ENCODE measurements around the gene ATP6V1G1.

ATP6V1G1 gene

DNA sequence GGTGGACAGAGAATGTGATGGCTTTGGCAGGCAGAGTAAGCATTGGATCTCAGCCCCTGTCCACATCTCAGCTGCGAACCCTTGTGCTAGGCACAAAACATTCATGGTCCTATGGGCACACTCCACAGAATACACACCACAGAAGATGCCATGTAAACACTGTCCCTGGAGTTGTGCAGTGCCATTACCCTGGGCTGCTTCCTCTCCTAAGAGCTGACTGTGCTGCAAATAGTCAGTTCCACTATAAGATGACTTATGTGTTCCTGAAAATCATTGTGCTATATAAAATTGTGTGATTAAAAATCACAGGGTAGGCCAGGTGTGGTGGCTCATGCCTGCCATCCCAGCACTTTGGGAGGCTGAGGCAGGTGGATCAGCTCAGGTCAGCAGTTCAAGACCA lies 31.9 kb upstream of the ATP6V1G1 start:
- H3K9ac ChIP-seq (ENCODE audit: low read depth in 1 of 2, low read length in 2 of 2) = no peak overlapping the region
- no peaks in the 10 kb centered on the region for H3K9me3 ChIP-seq (ENCODE audit: control insufficient read depth in 1 of 2, low read length in 2 of 2)
- H3K4me1 ChIP-seq (ENCODE audit: control insufficient read depth in 1 of 2, insufficient read depth in 2 of 2, low read length in 2 of 2) = no peaks in the 10 kb centered on the region
- no peak overlapping the region for H3K4me3 ChIP-seq (ENCODE audit: low read depth in 1 of 2, low read length in 2 of 2)
- no peaks in the 10 kb centered on the region for H3K36me3 ChIP-seq (ENCODE audit: control insufficient read depth in 1 of 2, insufficient read depth in 2 of 2, low read length in 2 of 2)
- H3K27ac ChIP-seq (ENCODE audit: low read depth, low read length) = no peak overlapping the region
- H3K27me3 ChIP-seq (ENCODE audit: control insufficient read depth in 1 of 2, insufficient read depth in 2 of 2, low read length in 2 of 2) = no peaks in the 10 kb centered on the region

DNA sequence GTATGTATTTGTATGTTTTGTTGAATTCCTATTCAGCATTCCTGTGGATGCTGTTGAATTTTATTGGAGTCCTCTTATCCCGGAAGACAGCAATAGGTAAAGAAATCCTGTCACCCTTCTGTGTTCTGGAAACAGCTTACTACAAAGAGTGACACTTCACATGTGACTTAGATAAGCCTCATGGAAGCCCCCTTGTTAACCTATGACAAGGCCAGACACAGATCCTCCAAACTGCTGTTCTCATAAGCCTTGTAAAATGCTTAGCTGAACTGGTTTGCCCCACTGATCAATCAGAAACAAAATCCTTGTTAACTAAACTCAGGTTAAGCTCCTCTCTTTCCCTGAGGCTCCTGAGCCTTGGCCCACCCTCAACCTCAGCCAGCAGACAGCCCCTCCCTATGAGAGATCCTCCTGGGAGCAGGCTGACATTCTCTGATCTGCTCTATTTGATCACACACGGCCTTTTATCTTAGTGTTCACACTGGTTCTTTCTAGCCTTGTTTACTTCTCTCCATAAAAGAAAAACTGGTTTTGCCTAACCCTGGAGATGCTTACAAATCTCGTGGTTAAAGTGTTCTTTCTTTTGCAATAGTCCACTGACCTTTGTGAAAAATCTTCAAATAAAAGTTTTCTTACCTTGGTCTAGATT lies 29.4 kb upstream of the ATP6V1G1 start:
- Histone ChIP-seq H3K36me3 (ENCODE audit: control insufficient read depth in 1 of 2, insufficient read depth in 2 of 2, low read length in 2 of 2) (no peaks in the 10 kb centered on the region), H3K9ac (ENCODE audit: low read depth in 1 of 2, low read length in 2 of 2) (no peak overlapping the region)

DNA sequence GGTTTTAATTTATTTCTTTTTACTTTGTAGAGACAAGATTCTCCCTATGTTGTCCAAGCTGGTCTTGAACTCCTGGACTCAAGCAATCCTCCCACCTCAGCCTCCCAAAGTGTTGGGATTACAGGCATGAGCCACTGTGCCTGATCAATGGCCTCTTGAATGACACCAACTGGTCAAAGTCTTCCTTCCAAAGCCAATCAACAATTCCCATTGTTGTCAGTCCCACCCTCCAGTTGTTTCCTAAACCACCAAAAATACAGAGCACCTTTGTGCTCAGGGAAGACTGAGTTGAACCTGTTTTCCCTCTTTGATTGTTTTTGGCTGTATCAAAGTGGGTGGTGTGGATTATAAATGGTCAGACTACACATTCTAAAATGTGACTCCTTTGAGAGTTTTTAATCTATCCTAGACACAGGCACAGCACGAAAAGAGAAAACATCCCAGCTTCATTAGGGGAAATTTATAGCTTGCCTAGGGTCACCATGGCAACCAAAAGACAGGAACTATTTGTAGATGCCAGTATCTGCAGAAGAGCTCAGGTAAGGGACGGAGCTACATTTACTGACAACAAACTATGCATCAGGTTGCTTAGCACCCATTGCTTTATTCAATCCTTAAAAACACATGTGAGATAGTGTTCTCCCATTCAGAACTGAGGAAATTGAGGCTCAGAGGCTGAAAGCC lies 27.6 kb upstream of the ATP6V1G1 start:
- H3K27ac ChIP-seq (ENCODE audit: low read depth, low read length) = no peak overlapping the region
- H3K4me3 ChIP-seq (ENCODE audit: low read depth in 1 of 2, low read length in 2 of 2) = no peak overlapping the region
- H3K36me3 ChIP-seq (ENCODE audit: control insufficient read depth in 1 of 2, insufficient read depth in 2 of 2, low read length in 2 of 2) = no peaks in the 10 kb centered on the region
- no peaks in the 10 kb centered on the region for H3K27me3 ChIP-seq (ENCODE audit: control insufficient read depth in 1 of 2, insufficient read depth in 2 of 2, low read length in 2 of 2)
- no peak overlapping the region for H3K9ac ChIP-seq (ENCODE audit: low read depth in 1 of 2, low read length in 2 of 2)
- H3K9me3 ChIP-seq (ENCODE audit: control insufficient read depth in 1 of 2, low read length in 2 of 2) = no peaks in the 10 kb centered on the region
- no peaks in the 10 kb centered on the region for H3K4me1 ChIP-seq (ENCODE audit: control insufficient read depth in 1 of 2, insufficient read depth in 2 of 2, low read length in 2 of 2)

More for the DNA sequence above, 29.4 kb upstream of the ATP6V1G1 start:
- no peak overlapping the region for H3K4me3 ChIP-seq (ENCODE audit: low read depth in 1 of 2, low read length in 2 of 2)
- no peaks in the 10 kb centered on the region for H3K9me3 ChIP-seq (ENCODE audit: control insufficient read depth in 1 of 2, low read length in 2 of 2)
- no peak overlapping the region for H3K27ac ChIP-seq (ENCODE audit: low read depth, low read length)
- H3K27me3 ChIP-seq (ENCODE audit: control insufficient read depth in 1 of 2, insufficient read depth in 2 of 2, low read length in 2 of 2) = no peaks in the 10 kb centered on the region
- H3K4me1 ChIP-seq (ENCODE audit: control insufficient read depth in 1 of 2, insufficient read depth in 2 of 2, low read length in 2 of 2) = no peaks in the 10 kb centered on the region

DNA sequence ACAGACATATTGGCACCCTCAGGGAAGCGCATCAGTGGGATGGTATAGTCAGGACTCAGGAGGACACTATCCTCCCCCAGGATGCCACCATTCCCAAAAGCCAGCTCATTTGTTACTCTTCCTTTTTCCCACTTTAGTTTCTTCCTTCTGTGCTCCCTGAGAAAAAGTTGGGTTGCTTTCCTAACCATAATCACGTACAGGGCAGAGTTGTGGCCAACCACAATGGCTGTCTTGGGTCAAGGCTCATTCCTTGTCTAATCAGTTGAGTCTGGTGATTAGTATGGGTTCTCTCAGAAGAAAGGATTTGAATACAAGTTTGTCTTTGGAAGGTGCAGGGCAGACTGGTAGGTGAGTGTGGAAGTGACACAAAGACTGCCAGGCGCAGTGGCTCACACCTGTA lies 26.6 kb upstream of the ATP6V1G1 start:
- no peaks in the 10 kb centered on the region for H3K36me3 ChIP-seq (ENCODE audit: control insufficient read depth in 1 of 2, insufficient read depth in 2 of 2, low read length in 2 of 2)
- no peak overlapping the region for H3K9ac ChIP-seq (ENCODE audit: low read depth in 1 of 2, low read length in 2 of 2)
- H3K27me3 ChIP-seq (ENCODE audit: control insufficient read depth in 1 of 2, insufficient read depth in 2 of 2, low read length in 2 of 2) = no peaks in the 10 kb centered on the region
- no peak overlapping the region for H3K4me3 ChIP-seq (ENCODE audit: low read depth in 1 of 2, low read length in 2 of 2)
- H3K4me1 ChIP-seq (ENCODE audit: control insufficient read depth in 1 of 2, insufficient read depth in 2 of 2, low read length in 2 of 2) = no peaks in the 10 kb centered on the region
- H3K9me3 ChIP-seq (ENCODE audit: control insufficient read depth in 1 of 2, low read length in 2 of 2) = no peaks in the 10 kb centered on the region
- no peak overlapping the region for H3K27ac ChIP-seq (ENCODE audit: low read depth, low read length)

DNA sequence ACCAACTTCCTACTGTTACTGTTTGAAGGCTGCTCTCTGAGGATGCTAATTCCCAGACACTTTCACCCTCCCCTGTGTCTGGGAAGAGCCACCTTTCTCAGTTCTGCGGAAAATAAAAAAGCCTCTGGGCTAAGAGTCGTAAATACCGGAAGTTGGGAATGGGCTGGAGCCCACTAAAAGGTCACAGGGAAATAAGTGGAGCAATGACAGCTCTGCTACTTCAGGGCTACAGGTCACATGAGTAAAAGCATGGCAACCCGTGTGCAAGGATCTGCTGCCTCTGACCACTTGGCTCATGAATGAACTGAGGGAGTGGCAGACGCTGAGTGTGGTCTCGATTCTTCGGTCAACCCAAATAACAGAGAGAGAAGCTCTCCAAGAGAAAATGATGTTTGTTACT lies 25.8 kb upstream of the ATP6V1G1 start:
- no peak overlapping the region for H3K9ac ChIP-seq (ENCODE audit: low read depth in 1 of 2, low read length in 2 of 2)
- H3K9me3 ChIP-seq (ENCODE audit: control insufficient read depth in 1 of 2, low read length in 2 of 2) = no peaks in the 10 kb centered on the region
- no peaks in the 10 kb centered on the region for H3K27me3 ChIP-seq (ENCODE audit: control insufficient read depth in 1 of 2, insufficient read depth in 2 of 2, low read length in 2 of 2)
- H3K36me3 ChIP-seq (ENCODE audit: control insufficient read depth in 1 of 2, insufficient read depth in 2 of 2, low read length in 2 of 2) = no peaks in the 10 kb centered on the region
- H3K4me3 ChIP-seq (ENCODE audit: low read depth in 1 of 2, low read length in 2 of 2) = no peak overlapping the region
- H3K4me1 ChIP-seq (ENCODE audit: control insufficient read depth in 1 of 2, insufficient read depth in 2 of 2, low read length in 2 of 2) = no peaks in the 10 kb centered on the region
- no peak overlapping the region for H3K27ac ChIP-seq (ENCODE audit: low read depth, low read length)

DNA sequence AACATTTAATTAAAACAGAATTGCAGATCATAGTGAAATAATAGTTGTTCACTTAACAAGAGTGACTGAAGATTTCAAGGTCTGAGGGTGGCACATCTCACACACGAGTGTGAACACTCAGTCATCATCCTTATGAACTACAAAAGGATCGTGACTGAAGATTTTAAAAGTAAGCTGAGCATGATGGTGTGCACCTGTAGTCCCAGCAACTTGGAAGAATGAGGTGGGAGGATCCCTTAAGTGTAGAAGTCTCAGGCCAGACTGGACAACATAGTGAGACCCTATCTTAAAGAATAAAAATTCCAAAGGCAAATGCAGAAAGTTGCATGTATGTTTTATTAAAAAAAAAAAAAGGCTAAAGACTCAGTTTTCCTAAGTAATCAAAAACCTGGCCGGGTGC lies 22.4 kb upstream of the ATP6V1G1 start:
- Histone ChIP-seq H3K36me3 (ENCODE audit: control insufficient read depth in 1 of 2, insufficient read depth in 2 of 2, low read length in 2 of 2) (no peaks in the 10 kb centered on the region), H3K9ac (ENCODE audit: low read depth in 1 of 2, low read length in 2 of 2) (no peak overlapping the region), H3K27ac (ENCODE audit: low read depth, low read length) (no peak overlapping the region), H3K4me1 (ENCODE audit: control insufficient read depth in 1 of 2, insufficient read depth in 2 of 2, low read length in 2 of 2) (no peaks in the 10 kb centered on the region), H3K4me3 (ENCODE audit: low read depth in 1 of 2, low read length in 2 of 2) (no peak overlapping the region), H3K27me3 (ENCODE audit: control insufficient read depth in 1 of 2, insufficient read depth in 2 of 2, low read length in 2 of 2) (no peaks in the 10 kb centered on the region), H3K9me3 (ENCODE audit: control insufficient read depth in 1 of 2, low read length in 2 of 2) (no peaks in the 10 kb centered on the region)

DNA sequence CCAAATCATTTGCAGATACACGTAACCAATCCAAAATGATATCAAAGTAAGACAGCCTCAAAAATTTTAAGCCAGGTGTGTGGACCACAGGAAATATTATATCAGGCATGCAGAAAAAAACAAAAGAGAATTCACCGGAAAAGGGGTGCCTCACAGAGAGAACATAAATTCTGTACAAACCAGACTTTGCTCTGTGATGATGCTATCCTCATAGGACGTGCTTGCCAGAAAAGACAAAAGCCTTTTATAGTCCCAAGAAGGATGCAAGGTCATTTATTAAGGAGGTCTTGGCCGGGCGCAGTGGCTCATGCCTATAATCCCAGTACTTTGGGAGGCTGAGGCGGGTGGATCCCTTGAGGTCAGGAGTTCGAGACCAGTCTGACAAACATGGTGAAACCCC lies 16.8 kb upstream of the ATP6V1G1 start:
- H3K4me1 ChIP-seq (ENCODE audit: control insufficient read depth in 1 of 2, insufficient read depth in 2 of 2, low read length in 2 of 2) = no peaks in the 10 kb centered on the region
- H3K36me3 ChIP-seq (ENCODE audit: control insufficient read depth in 1 of 2, insufficient read depth in 2 of 2, low read length in 2 of 2) = no peaks in the 10 kb centered on the region
- H3K27ac ChIP-seq (ENCODE audit: low read depth, low read length) = no peak overlapping the region
- no peak overlapping the region for H3K9ac ChIP-seq (ENCODE audit: low read depth in 1 of 2, low read length in 2 of 2)
- H3K9me3 ChIP-seq (ENCODE audit: control insufficient read depth in 1 of 2, low read length in 2 of 2) = no peaks in the 10 kb centered on the region
- H3K27me3 ChIP-seq (ENCODE audit: control insufficient read depth in 1 of 2, insufficient read depth in 2 of 2, low read length in 2 of 2) = no peaks in the 10 kb centered on the region
- H3K4me3 ChIP-seq (ENCODE audit: low read depth in 1 of 2, low read length in 2 of 2) = no peak overlapping the region

DNA sequence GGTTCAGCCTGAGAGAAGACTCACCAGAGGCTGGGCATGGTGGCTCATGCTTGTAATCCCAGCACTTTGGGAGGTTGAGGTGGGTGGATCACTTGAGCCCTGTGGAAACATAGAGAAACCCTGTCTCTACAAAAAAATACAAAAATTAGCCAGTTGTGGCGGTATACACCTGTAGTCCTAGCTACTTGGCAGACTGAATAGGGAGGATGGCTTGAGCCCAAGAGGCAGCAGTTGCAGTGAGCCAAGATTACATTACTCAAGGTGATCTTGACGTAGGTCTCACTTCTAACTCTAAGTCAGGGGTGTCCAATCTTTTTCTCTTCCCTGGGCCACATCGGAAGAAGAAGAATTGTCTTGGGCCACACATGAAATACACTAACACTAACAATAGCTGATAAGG lies 16.2 kb upstream of the ATP6V1G1 start:
- Histone ChIP-seq H3K4me3 (ENCODE audit: low read depth in 1 of 2, low read length in 2 of 2) (no peak overlapping the region), H3K27ac (ENCODE audit: low read depth, low read length) (no peak overlapping the region), H3K9ac (ENCODE audit: low read depth in 1 of 2, low read length in 2 of 2) (no peak overlapping the region), H3K4me1 (ENCODE audit: control insufficient read depth in 1 of 2, insufficient read depth in 2 of 2, low read length in 2 of 2) (no peaks in the 10 kb centered on the region), H3K9me3 (ENCODE audit: control insufficient read depth in 1 of 2, low read length in 2 of 2) (no peaks in the 10 kb centered on the region), H3K36me3 (ENCODE audit: control insufficient read depth in 1 of 2, insufficient read depth in 2 of 2, low read length in 2 of 2) (no peaks in the 10 kb centered on the region), H3K27me3 (ENCODE audit: control insufficient read depth in 1 of 2, insufficient read depth in 2 of 2, low read length in 2 of 2) (no peaks in the 10 kb centered on the region)

DNA sequence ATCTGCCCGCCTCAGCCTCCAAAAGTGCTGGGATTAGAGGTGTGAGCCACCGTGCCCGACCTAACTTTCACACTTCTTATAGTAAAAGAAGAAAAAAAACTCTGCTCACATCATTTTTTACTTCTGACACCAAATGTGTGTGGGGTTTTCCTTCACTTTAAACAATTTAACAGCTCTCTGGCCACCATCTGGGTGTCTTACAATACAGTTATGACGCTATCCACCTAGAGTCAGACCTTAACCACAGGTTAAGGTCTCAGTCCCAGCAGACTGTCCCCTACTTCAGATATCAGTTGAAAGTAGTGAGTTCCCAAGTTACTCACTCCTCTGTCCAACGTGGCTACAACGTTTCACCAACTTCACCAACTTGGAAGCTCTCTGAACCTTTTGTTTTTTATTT lies 15.4 kb upstream of the ATP6V1G1 start:
- Histone ChIP-seq H3K4me1 (ENCODE audit: control insufficient read depth in 1 of 2, insufficient read depth in 2 of 2, low read length in 2 of 2) (no peaks in the 10 kb centered on the region), H3K4me3 (ENCODE audit: low read depth in 1 of 2, low read length in 2 of 2) (no peak overlapping the region), H3K36me3 (ENCODE audit: control insufficient read depth in 1 of 2, insufficient read depth in 2 of 2, low read length in 2 of 2) (no peaks in the 10 kb centered on the region), H3K9ac (ENCODE audit: low read depth in 1 of 2, low read length in 2 of 2) (no peak overlapping the region), H3K9me3 (ENCODE audit: control insufficient read depth in 1 of 2, low read length in 2 of 2) (no peaks in the 10 kb centered on the region), H3K27me3 (ENCODE audit: control insufficient read depth in 1 of 2, insufficient read depth in 2 of 2, low read length in 2 of 2) (no peaks in the 10 kb centered on the region), H3K27ac (ENCODE audit: low read depth, low read length) (no peak overlapping the region)

DNA sequence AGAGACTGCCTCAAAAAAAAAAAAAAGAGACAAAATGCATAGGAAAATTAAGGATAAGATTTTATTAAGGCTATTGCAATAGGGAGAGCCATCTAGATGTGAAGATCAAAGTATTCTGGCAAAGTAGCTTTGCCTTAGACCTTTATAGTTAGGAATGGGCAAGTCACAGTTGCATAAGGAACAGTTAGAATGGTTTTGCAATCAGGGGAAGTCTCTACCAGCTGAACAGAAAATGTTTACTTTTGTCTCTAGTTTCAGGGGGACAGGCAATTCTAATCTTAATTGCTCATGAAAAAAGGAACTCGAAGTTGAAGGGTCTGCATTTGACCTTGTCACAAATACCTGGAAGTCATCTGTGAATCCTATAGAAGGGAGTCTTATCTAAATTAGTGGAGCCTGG lies 13.1 kb upstream of the ATP6V1G1 start:
- Histone ChIP-seq H3K27me3 (ENCODE audit: control insufficient read depth in 1 of 2, insufficient read depth in 2 of 2, low read length in 2 of 2) (no peaks in the 10 kb centered on the region), H3K4me3 (ENCODE audit: low read depth in 1 of 2, low read length in 2 of 2) (no peak overlapping the region), H3K27ac (ENCODE audit: low read depth, low read length) (no peak overlapping the region), H3K9me3 (ENCODE audit: control insufficient read depth in 1 of 2, low read length in 2 of 2) (no peaks in the 10 kb centered on the region), H3K9ac (ENCODE audit: low read depth in 1 of 2, low read length in 2 of 2) (no peak overlapping the region), H3K4me1 (ENCODE audit: control insufficient read depth in 1 of 2, insufficient read depth in 2 of 2, low read length in 2 of 2) (no peaks in the 10 kb centered on the region), H3K36me3 (ENCODE audit: control insufficient read depth in 1 of 2, insufficient read depth in 2 of 2, low read length in 2 of 2) (no peaks in the 10 kb centered on the region)

All from duodenal mucosa (tissue), 2 donors.